Neural crest cell (in vitro differentiated cells): Measurements from ENCODE around the gene NT5C2. TPM values are rescaled to one million over a fixed set of nuclear protein-coding genes. Genes with fewer than 3 reads are reported as not detected.
"Not testable (repeated sequence)": the region's sequence is repeated elsewhere in the genome, so short reads cannot be mapped to it uniquely, and the experiment has no call there.

ENCODE experiments used
- DNase-seq: peaks from one replicate; pipeline ENCODE4 v3.0.0; 2021; ENCODE audit warnings: low read depth, mixed read lengths, low spot score
- H3K27ac Mint-ChIP-seq: one replicate; pipeline ENCODE4 v1.8.0; 2021; ENCODE audit warnings: mild to moderate bottlenecking, mixed read lengths; ENCODE audit not compliant: unreplicated experiment
- H3K27me3 Mint-ChIP-seq: 2 replicates; pipeline ENCODE4 v1.8.0; 2021; ENCODE audit warnings: low read depth, mild to moderate bottlenecking, mixed read lengths
- H3K36me3 Mint-ChIP-seq: 2 replicates; pipeline ENCODE4 v1.8.0; 2021; ENCODE audit warnings: low read depth, mild to moderate bottlenecking, mixed read lengths
- H3K4me1 Mint-ChIP-seq: 2 replicates; pipeline ENCODE4 v1.8.0; 2021; ENCODE audit warnings: mixed read lengths
- H3K4me3 Mint-ChIP-seq: one replicate; pipeline ENCODE4 v1.8.0; 2021; ENCODE audit warnings: mild to moderate bottlenecking, mixed read lengths
- H3K9me3 Mint-ChIP-seq: 2 replicates; pipeline ENCODE4 v1.8.0; 2021; ENCODE audit warnings: mixed read lengths
- total RNA-seq: library from RNA; stranded (reverse); gene quantifications from 2 replicates; pipeline ENCODE4 v1.2.1, GENCODE V29; 2021
- TF ChIP-seq, protein P1 (sequence below): fragments of 200-600 bp; sonication (generic); conservative IDR thresholded peaks from 2 replicates; pipeline ENCODE4 v1.5.0; 2021; ENCODE audit warnings: antibody characterized with exemption, mild to moderate bottlenecking

NT5C2 gene
- total RNA-seq, 1 donor from 2014 or later = 71.3 TPM

DNA sequence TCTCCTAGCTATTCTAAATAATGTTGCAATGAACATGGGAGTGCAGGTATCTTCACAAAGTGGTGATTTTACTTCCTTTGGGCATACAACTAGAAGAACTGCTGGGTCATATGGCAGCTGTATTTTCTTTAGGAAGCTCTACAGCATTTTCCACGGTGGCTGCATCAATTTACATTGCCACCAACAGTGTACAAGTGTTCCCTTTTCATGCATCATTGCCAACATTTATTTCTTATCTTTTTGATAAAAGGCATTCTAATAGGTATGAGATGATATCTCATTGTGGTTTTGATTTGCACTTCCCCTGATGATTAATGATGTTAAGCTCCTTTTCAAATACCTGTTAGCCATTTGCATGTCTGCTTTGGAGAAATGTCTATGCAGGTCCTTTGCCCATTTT is 52.6 kb downstream of the NT5C2 start:
- H3K36me3 Mint-ChIP-seq = peaks cover 10% of the 10 kb centered on the region

DNA sequence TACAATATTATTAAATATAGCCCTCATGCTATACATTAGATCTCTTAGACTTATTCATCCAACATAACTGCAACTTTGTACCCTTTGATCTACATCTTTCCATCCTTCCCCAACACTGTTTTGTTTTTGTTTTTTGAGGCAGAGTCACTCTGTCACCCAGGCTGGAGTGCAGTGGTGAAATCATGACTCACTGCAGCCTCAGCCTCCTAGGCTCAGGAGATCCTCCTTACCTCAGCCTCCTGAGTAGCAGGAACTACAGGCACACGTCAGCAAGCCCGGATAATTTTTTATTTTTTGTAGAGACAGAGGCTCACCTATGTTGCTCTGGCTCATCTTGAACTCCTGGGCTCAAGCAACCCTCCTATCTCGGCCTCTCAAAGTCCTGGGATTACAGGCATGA is 53.3 kb downstream of the NT5C2 start:
- Mint-ChIP-seq H3K27ac (no peak overlapping the region), H3K36me3 (peaks cover 16% of the 10 kb centered on the region), H3K4me3 (no peak overlapping the region), H3K4me1 (peaks cover 9% of the 10 kb centered on the region), H3K27me3 (no peaks in the 10 kb centered on the region), H3K9me3 (peaks cover 5% of the 10 kb centered on the region)
- TF ChIP-seq, protein P1, sequence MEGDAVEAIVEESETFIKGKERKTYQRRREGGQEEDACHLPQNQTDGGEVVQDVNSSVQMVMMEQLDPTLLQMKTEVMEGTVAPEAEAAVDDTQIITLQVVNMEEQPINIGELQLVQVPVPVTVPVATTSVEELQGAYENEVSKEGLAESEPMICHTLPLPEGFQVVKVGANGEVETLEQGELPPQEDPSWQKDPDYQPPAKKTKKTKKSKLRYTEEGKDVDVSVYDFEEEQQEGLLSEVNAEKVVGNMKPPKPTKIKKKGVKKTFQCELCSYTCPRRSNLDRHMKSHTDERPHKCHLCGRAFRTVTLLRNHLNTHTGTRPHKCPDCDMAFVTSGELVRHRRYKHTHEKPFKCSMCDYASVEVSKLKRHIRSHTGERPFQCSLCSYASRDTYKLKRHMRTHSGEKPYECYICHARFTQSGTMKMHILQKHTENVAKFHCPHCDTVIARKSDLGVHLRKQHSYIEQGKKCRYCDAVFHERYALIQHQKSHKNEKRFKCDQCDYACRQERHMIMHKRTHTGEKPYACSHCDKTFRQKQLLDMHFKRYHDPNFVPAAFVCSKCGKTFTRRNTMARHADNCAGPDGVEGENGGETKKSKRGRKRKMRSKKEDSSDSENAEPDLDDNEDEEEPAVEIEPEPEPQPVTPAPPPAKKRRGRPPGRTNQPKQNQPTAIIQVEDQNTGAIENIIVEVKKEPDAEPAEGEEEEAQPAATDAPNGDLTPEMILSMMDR = no peak
- no peak for DNase-seq

More for the DNA sequence above, 52.6 kb downstream of the NT5C2 start:
- DNase-seq = no peak
- H3K27ac Mint-ChIP-seq = no peak overlapping the region
- H3K4me3 Mint-ChIP-seq = no peak overlapping the region
- TF ChIP-seq, protein P1 = no peak
- no peaks in the 10 kb centered on the region for H3K27me3 Mint-ChIP-seq
- H3K9me3 Mint-ChIP-seq = peaks cover 3% of the 10 kb centered on the region
- peaks cover 9% of the 10 kb centered on the region for H3K4me1 Mint-ChIP-seq

DNA sequence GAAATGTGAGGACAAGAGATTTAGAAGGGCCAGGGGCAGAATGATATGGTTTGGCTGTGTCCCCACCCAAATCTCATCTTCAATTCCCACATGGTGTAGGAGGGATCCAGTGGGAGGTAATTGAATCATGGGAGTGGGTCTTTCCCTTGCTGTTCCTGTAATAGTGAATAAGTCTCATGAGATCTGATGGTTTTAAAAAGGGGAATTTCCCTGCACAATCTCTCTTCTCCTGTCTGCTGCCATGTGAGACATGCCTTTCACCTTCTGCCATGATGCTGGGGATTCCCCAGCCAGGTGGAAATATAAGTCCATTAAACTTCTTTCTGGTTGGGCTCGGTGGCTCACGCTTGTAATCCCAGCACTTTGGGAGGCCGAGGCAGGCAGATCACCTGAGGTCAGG is 57.9 kb downstream of the NT5C2 start:
- H3K4me1 Mint-ChIP-seq = not testable (repeated sequence)

DNA sequence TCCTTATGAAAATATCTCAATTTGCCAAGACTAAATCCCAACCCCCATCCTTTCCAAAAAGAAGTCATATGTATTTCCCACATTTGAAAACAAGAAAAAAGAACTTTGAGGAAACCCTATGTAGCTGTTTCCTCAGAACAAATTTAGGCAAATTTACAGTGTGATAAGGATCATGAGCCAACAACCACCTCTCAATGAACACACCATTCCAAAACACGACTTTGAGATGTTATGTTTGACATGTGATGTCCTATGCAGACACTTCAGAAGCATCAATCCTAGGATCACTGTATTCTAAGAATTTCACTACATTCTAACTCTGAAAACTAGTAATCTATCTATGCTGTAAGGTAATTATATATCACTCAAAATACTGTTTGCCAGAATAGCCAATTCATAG is 62.2 kb downstream of the NT5C2 start:
- H3K36me3 Mint-ChIP-seq = peaks cover 46% of the 10 kb centered on the region
- H3K4me1 Mint-ChIP-seq = no peaks in the 10 kb centered on the region
- TF ChIP-seq, protein P1 = no peak
- DNase-seq = no peak
- peaks cover 8% of the 10 kb centered on the region for H3K9me3 Mint-ChIP-seq
- H3K27ac Mint-ChIP-seq = no peak overlapping the region
- H3K4me3 Mint-ChIP-seq = no peak overlapping the region
- no peaks in the 10 kb centered on the region for H3K27me3 Mint-ChIP-seq

More for the DNA sequence above, 57.9 kb downstream of the NT5C2 start:
- not testable (repeated sequence) for H3K27me3 Mint-ChIP-seq, H3K27ac Mint-ChIP-seq, DNase-seq, H3K4me3 Mint-ChIP-seq
- H3K9me3 Mint-ChIP-seq = peaks cover 10% of the 10 kb centered on the region
- peaks cover 48% of the 10 kb centered on the region for H3K36me3 Mint-ChIP-seq

DNA sequence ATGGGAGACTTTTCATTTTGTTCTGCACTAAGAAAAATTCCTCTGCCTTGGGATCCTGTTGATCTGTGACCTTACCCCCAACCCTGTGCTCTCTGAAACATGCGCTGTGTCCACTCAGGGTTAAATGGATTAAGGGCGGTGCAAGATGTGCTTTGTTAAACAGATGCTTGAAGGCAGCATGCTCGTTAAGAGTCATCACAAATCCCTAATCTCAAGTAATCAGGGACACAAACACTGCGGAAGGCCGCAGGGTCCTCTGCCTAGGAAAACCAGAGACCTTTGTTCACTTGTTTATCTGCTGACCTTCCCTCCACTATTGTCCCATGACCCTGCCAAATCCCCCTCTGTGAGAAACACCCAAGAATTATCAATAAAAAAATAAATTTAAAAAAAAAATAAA is 62.9 kb downstream of the NT5C2 start:
- not testable (repeated sequence) for H3K4me1 Mint-ChIP-seq, H3K27me3 Mint-ChIP-seq, H3K9me3 Mint-ChIP-seq, H3K4me3 Mint-ChIP-seq, H3K27ac Mint-ChIP-seq, DNase-seq
- H3K36me3 Mint-ChIP-seq = peaks cover 44% of the 10 kb centered on the region

DNA sequence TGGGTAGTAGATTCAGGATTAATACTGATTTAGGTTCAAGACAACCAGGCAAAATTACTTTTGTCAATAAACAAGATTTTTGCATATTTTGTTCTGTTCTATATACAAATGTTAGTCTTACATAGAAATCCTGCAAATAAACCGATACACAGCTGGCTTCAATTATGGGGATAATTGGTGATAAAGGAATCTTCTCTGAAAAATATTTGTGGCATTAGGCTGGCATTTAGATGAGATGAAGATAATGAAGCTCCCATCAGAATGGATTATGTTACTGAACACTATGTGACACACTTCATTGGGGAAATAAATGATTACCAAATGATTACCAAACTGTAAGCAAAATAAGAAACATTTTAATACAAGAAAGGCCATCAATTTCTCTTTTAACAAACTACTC is 65.8 kb downstream of the NT5C2 start:
- Mint-ChIP-seq H3K9me3 (peaks cover 5% of the 10 kb centered on the region), H3K27me3 (no peaks in the 10 kb centered on the region), H3K4me3 (no peak overlapping the region), H3K36me3 (peaks cover 25% of the 10 kb centered on the region), H3K27ac (no peak overlapping the region), H3K4me1 (no peaks in the 10 kb centered on the region)
- no peak for DNase-seq
- TF ChIP-seq, protein P1 = no peak
